ENCODE results near the gene TMEM187.

Gene TMEM187

GRCh38 chrX:153934762-153935325 lies 37.7 kb upstream of the TMEM187 start, which contains the start of gene NAA10:
Gene NAA10 (minus strand): TSS chrX:153935037. CDS start chrX:153934904, 133 bp downstream.
- 0 to 1% methylated on average over 73 to 80 of the region's 87 CpGs for WGBS, 2 experiments
- Histone ChIP-seq H3K27me3 (ENCODE audit: control insufficient read depth, insufficient read depth, low read length, poor library complexity, severe bottlenecking) (no peaks in the 10 kb centered on the region), H3K27ac (ENCODE audit: insufficient read depth, low read depth, low read length, poor library complexity, severe bottlenecking) (no peak within 1 kb of the TSS), H3K36me3 (ENCODE audit: control insufficient read depth, insufficient read depth, low read length) (no peaks in the 10 kb centered on the region), H3K4me3 (ENCODE audit: insufficient read depth, low read depth, low read length) (peak within 1 kb of the TSS; percentile 71), H3K9me3 (ENCODE audit: control insufficient read depth, low read length) (no peaks in the 10 kb centered on the region), H3K4me1 (ENCODE audit: control insufficient read depth, insufficient read depth, low read length) (peaks cover 9% of the 10 kb centered on the region)

DNA sequence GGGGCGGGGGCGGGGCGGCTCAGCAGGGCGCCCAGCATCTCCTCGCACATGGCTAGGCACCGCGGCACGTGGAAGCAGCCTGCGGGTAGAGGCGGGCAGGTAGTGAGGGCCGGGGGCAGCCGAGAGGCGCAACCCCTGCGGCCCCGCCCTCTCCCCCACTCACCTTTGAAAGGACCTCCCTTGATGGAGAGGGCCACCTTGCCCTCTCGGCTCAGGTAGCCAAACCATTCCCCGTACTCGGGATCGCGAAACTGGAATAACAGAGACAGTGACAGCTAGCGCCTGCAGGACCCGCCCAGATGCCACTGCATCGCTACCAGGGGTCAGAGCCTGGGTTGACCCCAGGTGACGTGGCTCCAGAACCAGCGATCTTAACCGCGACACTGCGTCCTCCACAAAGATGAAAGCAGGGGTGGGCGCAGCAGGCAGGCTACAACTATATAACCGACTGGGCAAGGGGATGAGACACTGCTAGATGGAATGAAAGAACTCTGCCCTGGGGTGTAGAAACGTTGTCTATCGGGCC lies 37.2 kb upstream of the TMEM187 start:
- WGBS, 2 experiments, result 19 to 24% methylated on average over 31 of the region's 32 CpGs
- H3K36me3 ChIP-seq (ENCODE audit: control insufficient read depth, insufficient read depth, low read length), result no peaks in the 10 kb centered on the region
- peaks cover 11% of the 10 kb centered on the region for H3K4me1 ChIP-seq (ENCODE audit: control insufficient read depth, insufficient read depth, low read length)
- no peak overlapping the region for H3K27ac ChIP-seq (ENCODE audit: insufficient read depth, low read depth, low read length, poor library complexity, severe bottlenecking)
- H3K4me3 ChIP-seq (ENCODE audit: insufficient read depth, low read depth, low read length), result peak overlapping the region; percentile 4
- no peaks in the 10 kb centered on the region for H3K27me3 ChIP-seq (ENCODE audit: control insufficient read depth, insufficient read depth, low read length, poor library complexity, severe bottlenecking)
- no peaks in the 10 kb centered on the region for H3K9me3 ChIP-seq (ENCODE audit: control insufficient read depth, low read length)

DNA sequence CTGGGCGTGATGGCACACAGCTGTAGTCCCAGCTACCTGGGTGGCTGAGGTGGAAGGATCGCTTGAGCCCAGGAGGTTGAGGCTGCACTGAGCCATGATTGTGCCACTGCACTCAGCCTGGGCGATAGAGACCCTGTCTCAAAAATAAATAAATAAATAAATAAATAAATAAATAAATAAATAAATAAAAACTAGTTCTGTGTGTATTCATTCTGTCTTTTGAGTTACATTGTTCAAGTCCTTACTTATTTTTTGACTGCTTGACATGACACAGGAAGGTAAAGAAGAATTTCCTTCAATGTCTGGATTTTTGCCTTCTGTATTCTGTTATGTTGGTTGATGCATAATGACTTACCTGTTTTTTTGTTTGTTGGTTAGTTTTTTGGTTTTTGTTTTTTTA lies 35.5 kb upstream of the TMEM187 start:
- H3K36me3 ChIP-seq (ENCODE audit: control insufficient read depth, insufficient read depth, low read length), result no peaks in the 10 kb centered on the region
- no peak overlapping the region for H3K4me3 ChIP-seq (ENCODE audit: insufficient read depth, low read depth, low read length)
- 92 to 96% methylated on average over 2 of the region's 3 CpGs for WGBS, 2 experiments
- peaks cover 15% of the 10 kb centered on the region for H3K4me1 ChIP-seq (ENCODE audit: control insufficient read depth, insufficient read depth, low read length)
- no peaks in the 10 kb centered on the region for H3K9me3 ChIP-seq (ENCODE audit: control insufficient read depth, low read length)
- no peak overlapping the region for H3K27ac ChIP-seq (ENCODE audit: insufficient read depth, low read depth, low read length, poor library complexity, severe bottlenecking)
- H3K27me3 ChIP-seq (ENCODE audit: control insufficient read depth, insufficient read depth, low read length, poor library complexity, severe bottlenecking), result no peaks in the 10 kb centered on the region

- Histone ChIP-seq H3K27me3 (ENCODE audit: control insufficient read depth, insufficient read depth, low read length, poor library complexity, severe bottlenecking) (no peaks in the 10 kb centered on the region), H3K36me3 (ENCODE audit: control insufficient read depth, insufficient read depth, low read length) (no peaks in the 10 kb centered on the region), H3K4me3 (ENCODE audit: insufficient read depth, low read depth, low read length) (no peak overlapping the region), H3K27ac (ENCODE audit: insufficient read depth, low read depth, low read length, poor library complexity, severe bottlenecking) (no peak overlapping the region), H3K4me1 (ENCODE audit: control insufficient read depth, insufficient read depth, low read length) (peaks cover 15% of the 10 kb centered on the region), H3K9me3 (ENCODE audit: control insufficient read depth, low read length) (no peaks in the 10 kb centered on the region)
- 91 to 92% methylated on average over 10 of the region's 10 CpGs for WGBS, 2 experiments
Observed at GRCh38 chrX:153938226-153938786, 34.2 kb upstream of the TMEM187 start.

DNA sequence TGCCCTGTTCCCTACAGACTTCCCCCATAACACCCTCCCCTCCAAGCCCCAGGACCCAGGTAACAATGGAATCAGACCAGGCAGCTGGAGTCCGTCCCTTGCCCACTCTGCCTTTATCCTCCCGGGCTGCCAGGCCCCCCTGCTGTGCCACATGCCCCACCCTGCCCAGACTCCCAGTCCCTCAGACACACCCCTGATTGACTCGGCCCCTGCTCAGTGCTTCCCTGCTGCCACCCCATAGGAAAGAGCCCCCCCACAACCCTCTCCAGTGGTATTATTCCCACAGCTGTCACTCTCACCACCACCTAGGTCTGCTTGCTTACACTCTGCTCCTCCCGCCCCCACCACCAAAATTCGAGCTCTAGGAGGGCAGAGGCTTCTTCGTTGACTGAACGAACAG lies 33.0 kb upstream of the TMEM187 start:
- no peaks in the 10 kb centered on the region for H3K9me3 ChIP-seq (ENCODE audit: control insufficient read depth, low read length)
- WGBS, 2 experiments, result 38 to 43% methylated on average over 7 of the region's 7 CpGs
- no peak overlapping the region for H3K27ac ChIP-seq (ENCODE audit: insufficient read depth, low read depth, low read length, poor library complexity, severe bottlenecking)
- no peaks in the 10 kb centered on the region for H3K36me3 ChIP-seq (ENCODE audit: control insufficient read depth, insufficient read depth, low read length)
- no peak overlapping the region for H3K4me3 ChIP-seq (ENCODE audit: insufficient read depth, low read depth, low read length)
- no peaks in the 10 kb centered on the region for H3K27me3 ChIP-seq (ENCODE audit: control insufficient read depth, insufficient read depth, low read length, poor library complexity, severe bottlenecking)
- peaks cover 8% of the 10 kb centered on the region for H3K4me1 ChIP-seq (ENCODE audit: control insufficient read depth, insufficient read depth, low read length)

DNA sequence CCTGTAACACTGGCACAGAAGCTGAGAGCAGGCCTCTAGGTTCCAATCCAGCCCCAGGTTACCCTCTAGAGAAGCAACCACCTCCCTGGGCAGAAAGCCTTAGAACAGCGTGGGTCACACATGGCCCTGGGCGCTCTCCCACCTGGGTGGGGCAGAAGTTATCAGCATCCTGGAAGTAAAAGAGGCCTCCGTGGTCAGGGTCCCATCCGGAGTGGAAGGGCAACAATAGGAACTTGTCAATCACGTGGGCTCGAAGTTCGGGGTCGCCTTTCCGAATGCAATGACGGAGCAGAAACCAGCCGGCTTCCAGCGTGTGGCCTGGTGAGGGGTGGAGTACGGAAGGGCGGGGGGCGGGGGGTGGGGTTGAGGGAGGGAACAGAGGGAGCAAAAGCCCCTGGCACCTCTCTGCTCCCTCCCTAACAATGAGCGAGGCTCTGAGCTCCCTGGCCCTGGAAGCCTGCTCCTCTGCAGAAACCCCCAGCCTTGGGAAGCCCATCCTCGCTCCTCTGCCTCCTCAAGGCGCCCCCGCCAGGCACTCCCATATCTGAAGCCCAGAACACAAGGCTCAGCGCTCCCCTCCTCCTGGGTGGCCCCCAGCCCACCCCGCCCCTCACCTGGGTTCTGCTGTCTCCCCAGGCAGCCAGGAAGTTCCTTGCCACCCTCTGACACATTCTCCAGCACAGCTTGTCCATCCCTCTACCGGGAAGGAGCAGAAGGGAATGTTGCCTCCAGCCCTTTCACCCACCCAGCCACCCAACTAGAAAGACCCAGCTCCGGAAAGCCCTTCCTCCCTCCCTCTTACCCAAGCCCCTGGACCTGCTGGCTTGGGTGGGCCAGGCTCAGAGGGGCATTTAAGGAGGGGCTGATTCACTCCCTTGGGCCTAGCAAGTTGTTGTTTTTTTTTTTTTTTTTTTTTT lies 31.0 kb upstream of the TMEM187 start:
- Histone ChIP-seq H3K36me3 (ENCODE audit: control insufficient read depth, insufficient read depth, low read length) (no peaks in the 10 kb centered on the region), H3K27ac (ENCODE audit: insufficient read depth, low read depth, low read length, poor library complexity, severe bottlenecking) (no peak overlapping the region), H3K27me3 (ENCODE audit: control insufficient read depth, insufficient read depth, low read length, poor library complexity, severe bottlenecking) (no peaks in the 10 kb centered on the region), H3K4me1 (ENCODE audit: control insufficient read depth, insufficient read depth, low read length) (peaks cover 8% of the 10 kb centered on the region), H3K4me3 (ENCODE audit: insufficient read depth, low read depth, low read length) (no peak overlapping the region), H3K9me3 (ENCODE audit: control insufficient read depth, low read length) (no peaks in the 10 kb centered on the region)
- 23 to 27% methylated on average over 13 to 17 of the region's 23 CpGs for WGBS, 2 experiments

GRCh38 chrX:153944140-153944799 lies 28.3 kb upstream of the TMEM187 start, which contains the start of gene RENBP:
Gene RENBP (minus strand): TSS chrX:153944643. CDS start chrX:153944610, 33 bp downstream.
- peaks cover 8% of the 10 kb centered on the region for H3K4me1 ChIP-seq (ENCODE audit: control insufficient read depth, insufficient read depth, low read length)
- no peaks in the 10 kb centered on the region for H3K9me3 ChIP-seq (ENCODE audit: control insufficient read depth, low read length)
- H3K27ac ChIP-seq (ENCODE audit: insufficient read depth, low read depth, low read length, poor library complexity, severe bottlenecking), result no peak within 1 kb of the TSS
- no peak within 1 kb of the TSS for H3K4me3 ChIP-seq (ENCODE audit: insufficient read depth, low read depth, low read length)
- H3K36me3 ChIP-seq (ENCODE audit: control insufficient read depth, insufficient read depth, low read length), result no peaks in the 10 kb centered on the region
- no peaks in the 10 kb centered on the region for H3K27me3 ChIP-seq (ENCODE audit: control insufficient read depth, insufficient read depth, low read length, poor library complexity, severe bottlenecking)
- WGBS, 2 experiments, result 33 to 36% methylated on average over 30 to 31 of the region's 31 CpGs

DNA sequence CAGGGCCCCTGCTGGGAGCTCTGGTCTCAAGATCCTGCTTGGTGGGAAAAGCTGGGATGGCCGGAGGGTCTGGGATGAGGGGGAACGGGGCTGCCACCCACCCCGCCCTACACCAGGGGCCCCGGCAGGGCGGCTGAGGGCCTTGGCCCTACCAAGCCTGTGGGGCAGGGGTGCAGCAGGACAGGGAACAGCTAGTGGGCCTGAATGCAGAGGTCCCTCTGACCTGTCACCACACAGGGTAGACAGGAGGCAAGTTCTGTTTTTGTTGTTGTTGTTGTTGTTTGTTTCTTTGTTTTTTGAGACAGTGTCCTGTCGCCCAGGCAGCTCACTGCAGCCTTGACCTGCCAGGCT lies 27.8 kb upstream of the TMEM187 start:
- WGBS, 2 experiments, result 50 to 65% methylated on average over 6 of the region's 6 CpGs
- Histone ChIP-seq H3K4me1 (ENCODE audit: control insufficient read depth, insufficient read depth, low read length) (peaks cover 7% of the 10 kb centered on the region), H3K36me3 (ENCODE audit: control insufficient read depth, insufficient read depth, low read length) (no peaks in the 10 kb centered on the region), H3K27me3 (ENCODE audit: control insufficient read depth, insufficient read depth, low read length, poor library complexity, severe bottlenecking) (no peaks in the 10 kb centered on the region), H3K4me3 (ENCODE audit: insufficient read depth, low read depth, low read length) (no peak overlapping the region), H3K27ac (ENCODE audit: insufficient read depth, low read depth, low read length, poor library complexity, severe bottlenecking) (no peak overlapping the region), H3K9me3 (ENCODE audit: control insufficient read depth, low read length) (no peaks in the 10 kb centered on the region)

- 95 to 97% methylated on average over 24 of the region's 24 CpGs for WGBS, 2 experiments
- Histone ChIP-seq H3K36me3 (ENCODE audit: control insufficient read depth, insufficient read depth, low read length) (no peaks in the 10 kb centered on the region), H3K4me1 (ENCODE audit: control insufficient read depth, insufficient read depth, low read length) (peaks cover 4% of the 10 kb centered on the region), H3K9me3 (ENCODE audit: control insufficient read depth, low read length) (no peaks in the 10 kb centered on the region), H3K4me3 (ENCODE audit: insufficient read depth, low read depth, low read length) (no peak overlapping the region), H3K27ac (ENCODE audit: insufficient read depth, low read depth, low read length, poor library complexity, severe bottlenecking) (no peak overlapping the region), H3K27me3 (ENCODE audit: control insufficient read depth, insufficient read depth, low read length, poor library complexity, severe bottlenecking) (no peaks in the 10 kb centered on the region)
Observed at GRCh38 chrX:153945956-153946943, 26.3 kb upstream of the TMEM187 start.

Measured in ectodermal cell (in vitro differentiated cells).